ENCODE data around the gene NCAN.
A peak's percentile ranks its signal among the peaks of the same experiment; 100 is the strongest.
"Not testable (repeated sequence)": the region's sequence is repeated elsewhere in the genome, so short reads cannot be mapped to it uniquely, and the experiment has no call there.

Gene NCAN

GRCh38 chr19:19170053-19170872 is 41.5 kb upstream of the NCAN start, which contains the start of gene MEF2B:
MEF2B (minus strand) TSS chr19:19170263; CDS start chr19:19150735, 19,528 bp downstream.
- Histone ChIP-seq H3K27me3 (replicated peaks; ENCODE audit: control insufficient read depth, insufficient read depth, low read length) (no peaks in the 10 kb centered on the region), H3K4me3 (replicated peaks; ENCODE audit: low read depth, low read length) (peak within 1 kb of the TSS; percentile 53), H3K36me3 (ENCODE audit: control insufficient read depth, insufficient read depth, low read length) (no peaks in the 10 kb centered on the region)
- DNase-seq (ENCODE audit: extremely low read depth, insufficient read length) = peak; percentile 90
- no peak for TF ChIP-seq CTCF (IDR thresholded peaks at IDR 0.05; ENCODE audit: insufficient read depth, low read length, poor library complexity, severe bottlenecking)

DNA sequence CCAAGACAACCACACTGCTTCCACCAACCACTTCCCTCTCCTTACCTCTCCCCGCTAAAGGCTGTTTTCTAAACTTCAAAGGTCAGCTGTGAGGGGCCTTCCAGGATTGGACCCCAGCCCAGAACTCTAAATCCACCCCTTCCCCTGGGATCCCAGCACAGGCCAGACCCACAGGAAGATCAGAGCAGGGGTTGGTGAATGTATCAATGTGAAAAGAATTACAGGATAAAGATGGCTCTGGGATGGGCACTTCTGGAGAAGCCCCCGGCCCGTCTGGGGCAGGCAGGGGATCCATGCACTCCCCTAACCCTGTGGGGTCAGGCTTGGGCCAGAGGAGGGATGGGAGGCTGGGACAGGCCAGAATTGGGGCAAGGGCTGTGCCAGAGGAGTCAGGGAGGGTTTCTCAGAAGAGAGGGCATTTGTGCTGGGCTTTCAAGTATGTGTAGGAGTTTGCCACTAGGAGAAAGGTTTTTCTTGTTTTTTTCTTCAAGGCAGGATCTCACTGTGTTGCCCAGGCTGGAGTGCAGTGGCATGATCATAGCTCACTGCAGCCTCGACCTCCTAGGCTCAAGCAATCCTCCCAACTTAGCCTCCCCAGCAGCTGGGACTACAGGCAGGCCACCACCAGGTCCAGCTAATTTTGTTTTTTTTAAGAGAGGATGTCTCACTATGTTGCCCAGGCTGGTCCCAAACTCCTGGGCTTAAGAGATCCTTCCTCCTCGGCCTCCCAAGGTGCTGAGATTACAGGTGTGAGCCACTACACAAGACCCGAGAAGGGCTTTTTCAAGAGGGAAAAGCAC is 40.7 kb upstream of the NCAN start:
- TF ChIP-seq CTCF (IDR thresholded peaks at IDR 0.05; ENCODE audit: insufficient read depth, low read length, poor library complexity, severe bottlenecking) = no peak
- DNase-seq (ENCODE audit: extremely low read depth, insufficient read length) = no peak
- Histone ChIP-seq H3K4me3 (replicated peaks; ENCODE audit: low read depth, low read length) (no peak overlapping the region), H3K27me3 (replicated peaks; ENCODE audit: control insufficient read depth, insufficient read depth, low read length) (no peaks in the 10 kb centered on the region), H3K36me3 (ENCODE audit: control insufficient read depth, insufficient read depth, low read length) (peaks cover 1% of the 10 kb centered on the region; the same call in 1 of the 2 replicates)

GRCh38 chr19:19171821-19172532 is 39.8 kb upstream of the NCAN start:
- TF ChIP-seq CTCF (IDR thresholded peaks at IDR 0.05; ENCODE audit: insufficient read depth, low read length, poor library complexity, severe bottlenecking) = no peak
- peak; percentile 66 for DNase-seq (ENCODE audit: extremely low read depth, insufficient read length)
- H3K27me3 ChIP-seq (replicated peaks; ENCODE audit: control insufficient read depth, insufficient read depth, low read length) = no peaks in the 10 kb centered on the region
- H3K4me3 ChIP-seq (replicated peaks; ENCODE audit: low read depth, low read length) = no peak overlapping the region
- peaks cover 5% of the 10 kb centered on the region for H3K36me3 ChIP-seq (ENCODE audit: control insufficient read depth, insufficient read depth, low read length)

DNA sequence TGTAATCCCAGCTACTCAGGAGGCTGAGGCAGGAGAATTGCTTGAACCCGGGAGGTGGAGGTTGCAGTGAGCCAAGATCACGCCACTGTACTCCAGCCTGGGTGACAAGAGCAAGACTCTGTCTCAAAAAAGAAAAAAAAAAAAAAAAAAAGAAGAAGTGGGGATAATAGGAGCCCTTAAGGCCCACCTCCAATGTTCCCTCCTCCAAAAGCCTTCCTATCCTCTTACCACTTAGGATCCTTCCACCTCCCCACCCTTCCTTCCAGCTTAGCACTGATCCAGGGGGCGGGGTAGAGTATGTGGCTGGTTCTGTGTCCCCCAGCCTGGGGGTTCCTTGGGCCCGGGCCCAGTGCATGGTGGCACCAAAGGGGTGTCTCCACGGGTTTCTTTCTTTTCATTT is 38.5 kb upstream of the NCAN start:
- H3K36me3 ChIP-seq (ENCODE audit: control insufficient read depth, insufficient read depth, low read length); DNase-seq (ENCODE audit: extremely low read depth, insufficient read length); H3K4me3 ChIP-seq (replicated peaks; ENCODE audit: low read depth, low read length); H3K27me3 ChIP-seq (replicated peaks; ENCODE audit: control insufficient read depth, insufficient read depth, low read length): not testable (repeated sequence)

DNA sequence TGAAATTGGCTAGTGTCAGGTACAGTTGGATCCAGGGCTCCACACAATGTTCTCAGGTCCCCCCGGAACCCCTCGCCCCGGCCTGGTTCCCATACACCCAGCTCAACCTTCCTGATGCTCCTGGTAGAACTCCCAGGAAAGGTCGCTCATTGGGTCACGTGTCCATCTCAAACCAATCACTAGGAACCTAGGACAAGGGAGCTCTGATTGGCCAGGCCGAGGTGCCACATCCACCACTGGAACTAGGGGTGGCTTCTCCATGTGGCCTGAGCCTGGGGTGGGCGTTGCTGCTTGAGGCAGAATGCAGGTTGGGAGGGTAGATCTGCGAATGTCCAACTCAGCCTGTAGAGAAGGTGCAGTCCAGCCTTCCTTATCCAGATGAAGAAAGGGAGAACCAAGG is 34.8 kb upstream of the NCAN start:
- no peak for DNase-seq (ENCODE audit: extremely low read depth, insufficient read length)
- Histone ChIP-seq H3K4me3 (replicated peaks; ENCODE audit: low read depth, low read length) (no peak overlapping the region), H3K36me3 (ENCODE audit: control insufficient read depth, insufficient read depth, low read length) (peaks cover 23% of the 10 kb centered on the region), H3K27me3 (replicated peaks; ENCODE audit: control insufficient read depth, insufficient read depth, low read length) (no peaks in the 10 kb centered on the region)
- no peak for TF ChIP-seq CTCF (IDR thresholded peaks at IDR 0.05; ENCODE audit: insufficient read depth, low read length, poor library complexity, severe bottlenecking)

All from GM06990 (cell line).